OCI-LY7 (cell line): ENCODE measurements around the gene SUMF2.
"Not testable (repeated sequence)": the region's sequence is repeated elsewhere in the genome, so short reads cannot be mapped to it uniquely, and the experiment has no call there.

Experiments
- CTCF ChIP-seq: fragments of 200-600 bp; sonication (generic); conservative IDR thresholded peaks from 2 replicates; pipeline ENCODE4 v1.5.1; 2014; ENCODE audit warnings: mild to moderate bottlenecking, antibody characterized with exemption, low read length, moderate library complexity, mixed read lengths
- EZH2phosphoT487 ChIP-seq: fragments of 200-600 bp; sonication (generic); IDR thresholded peaks from 2 replicates; pipeline ENCODE4 v1.6.1; 2018; ENCODE audit warnings: low read depth, borderline replicate concordance, mild to moderate bottlenecking, mixed run types, antibody characterized with exemption, low read length, moderate library complexity, mixed read lengths

- not testable (repeated sequence) for TF ChIP-seq CTCF, EZH2phosphoT487
Observed at GRCh38 chr7:56098187-56099008, 34.3 kb downstream of the SUMF2 start.
